ENCODE data around the gene ABI1.

- TF ChIP-seq EP300 (conservative IDR thresholded peaks at IDR 0.05; ENCODE audit: poor library complexity, severe bottlenecking) (no peak), CTCF (IDR thresholded peaks at IDR 0.05; ENCODE audit: poor library complexity, severe bottlenecking) (no peak), RAD21 (conservative IDR thresholded peaks at IDR 0.05) (no peak), EZH2 (IDR thresholded peaks at IDR 0.05; ENCODE audit: borderline replicate concordance, insufficient read depth, low read length, poor library complexity, severe bottlenecking) (no peak), TAF1 (IDR thresholded peaks at IDR 0.05; ENCODE audit: low read depth) (no peak), MXI1 (conservative IDR thresholded peaks at IDR 0.05; ENCODE audit: poor library complexity, severe bottlenecking) (no peak), POLR2AphosphoS5 (IDR thresholded peaks at IDR 0.05) (no peak), REST (IDR thresholded peaks at IDR 0.05; ENCODE audit: borderline replicate concordance) (no peak)
Measured at GRCh38 chr10:26802527-26802926, 58.2 kb downstream of the ABI1 start.
